Limb (tissue), 2 donors: ENCODE measurements around the gene GALNT18.

Experiments
- DNase-seq, 2 donors: peaks; one replicate each; pipeline ENCODE4 v3.0.0-alpha.2; 2016; ENCODE audit errors: extremely low spot score in 2 of 2

The GALNT18 gene

DNA sequence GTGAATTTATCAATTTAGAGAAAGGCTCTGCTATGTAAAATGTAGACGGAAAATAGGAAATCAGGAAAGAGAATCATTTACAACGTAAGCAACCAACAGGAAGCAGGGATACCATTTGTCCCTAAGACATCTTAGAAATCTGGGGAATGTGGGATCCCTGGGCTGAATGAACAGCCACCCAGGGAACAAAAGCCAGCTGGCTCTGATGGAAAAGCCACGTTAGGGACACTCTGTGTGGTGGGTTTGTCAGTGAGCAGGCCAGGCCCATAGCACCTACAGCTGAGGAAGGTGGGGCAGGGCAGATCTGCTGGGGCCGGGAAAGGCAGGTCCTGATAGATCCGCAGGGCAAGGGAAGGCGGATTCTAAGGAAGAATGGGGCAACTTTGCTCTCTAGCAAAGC is 181.7 kb downstream of the GALNT18 start:
- no peak for DNase-seq

DNA sequence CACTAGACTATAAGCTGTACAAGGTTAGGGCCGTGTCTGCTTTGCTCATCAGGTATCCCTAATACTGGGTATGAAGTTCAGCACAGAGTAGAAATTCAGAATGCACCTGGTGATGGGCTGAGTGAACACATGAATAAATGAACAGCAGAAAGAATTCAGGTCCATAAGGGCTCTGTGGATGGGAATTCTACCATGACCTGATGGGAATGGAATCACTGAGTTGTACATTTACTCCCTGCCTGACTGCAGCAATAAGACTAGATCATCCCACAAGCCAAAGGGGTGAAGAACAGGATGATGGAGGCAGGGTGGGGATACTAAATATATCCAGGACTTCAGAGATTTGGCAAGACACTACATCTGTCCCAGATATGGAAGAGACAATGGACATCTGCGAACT is 182.2 kb downstream of the GALNT18 start:
- DNase-seq, result no peak

GRCh38 chr11:11436715-11437313 is 185.0 kb downstream of the GALNT18 start:
- DNase-seq, result no peak

GRCh38 chr11:11435635-11436034 is 186.2 kb downstream of the GALNT18 start:
- no peak for DNase-seq

GRCh38 chr11:11433960-11434359 is 187.8 kb downstream of the GALNT18 start:
- no peak for DNase-seq

GRCh38 chr11:11432621-11433319 is 189.0 kb downstream of the GALNT18 start:
- DNase-seq, result no peak

- DNase-seq, result no peak
Measured at GRCh38 chr11:11430431-11430830, 191.4 kb downstream of the GALNT18 start.

DNA sequence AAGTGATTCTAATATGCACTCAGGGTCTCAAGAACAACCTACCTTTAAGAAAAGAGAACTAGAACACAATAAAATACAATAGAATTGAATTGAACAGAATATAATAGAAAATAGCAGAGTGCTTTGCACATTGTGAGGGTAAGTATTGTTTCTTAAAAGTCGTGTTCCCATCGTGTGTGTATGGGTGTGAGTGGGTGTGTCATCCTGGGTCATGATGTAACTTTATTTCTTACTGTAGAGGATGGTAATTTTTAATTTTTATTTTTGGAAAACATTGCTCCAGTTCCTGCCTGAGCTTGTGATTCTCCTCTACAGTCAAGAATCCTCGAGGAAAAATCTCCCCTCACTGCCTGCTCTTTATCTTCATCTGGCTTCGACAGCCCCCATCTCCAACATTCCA is 193.1 kb downstream of the GALNT18 start:
- no peak for DNase-seq

- DNase-seq, result peak; percentile 46 to 48
Measured at GRCh38 chr11:11427542-11427941, 194.3 kb downstream of the GALNT18 start.

GRCh38 chr11:11427140-11427539 is 194.7 kb downstream of the GALNT18 start:
- no peak for DNase-seq

GRCh38 chr11:11426226-11426952 is 195.4 kb downstream of the GALNT18 start:
- DNase-seq, result no peak

DNA sequence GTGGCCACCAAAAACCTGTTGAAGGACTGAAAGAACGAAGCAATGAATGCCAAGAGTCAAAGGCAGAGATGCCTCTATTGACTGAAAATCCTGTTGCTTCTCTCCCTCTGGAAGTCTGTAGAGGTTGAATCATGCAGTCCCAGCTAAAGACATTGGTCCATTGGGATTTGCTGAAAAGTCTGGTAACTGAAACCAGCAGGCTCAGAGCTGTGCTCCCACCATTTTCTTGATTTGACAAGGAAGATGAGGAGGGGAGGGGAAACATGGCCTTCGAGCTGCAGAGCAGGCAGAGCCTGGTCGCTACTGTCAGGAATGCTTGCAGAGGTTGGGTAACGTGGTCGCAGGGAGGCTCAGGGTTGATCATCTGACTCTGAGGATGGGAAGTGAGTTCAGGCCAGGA is 196.0 kb downstream of the GALNT18 start:
- DNase-seq, result no peak

DNA sequence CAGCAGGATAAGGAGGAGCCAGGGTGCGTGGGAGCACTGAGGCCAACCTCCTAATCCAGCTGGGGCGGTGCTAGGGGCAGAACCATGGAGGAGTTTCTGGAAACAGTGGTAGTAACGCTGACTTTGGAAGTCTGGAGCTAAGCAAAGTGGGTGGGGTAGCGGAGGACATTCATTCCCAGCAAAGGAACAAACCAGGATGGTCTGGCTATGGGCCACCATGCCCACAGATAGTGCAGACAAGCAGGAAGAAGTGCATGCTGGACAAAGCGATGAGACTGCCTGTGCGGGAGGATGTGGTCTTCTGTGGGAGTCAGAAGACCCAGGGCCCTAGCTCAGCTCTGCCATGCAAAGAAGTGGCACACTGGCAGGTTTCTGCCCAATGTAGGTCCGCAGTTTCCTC is 197.1 kb downstream of the GALNT18 start:
- DNase-seq, result no peak

- no peak for DNase-seq
Measured at GRCh38 chr11:11422411-11423128, 199.2 kb downstream of the GALNT18 start.

GRCh38 chr11:11421509-11421908 is 200.3 kb downstream of the GALNT18 start:
- no peak for DNase-seq

DNA sequence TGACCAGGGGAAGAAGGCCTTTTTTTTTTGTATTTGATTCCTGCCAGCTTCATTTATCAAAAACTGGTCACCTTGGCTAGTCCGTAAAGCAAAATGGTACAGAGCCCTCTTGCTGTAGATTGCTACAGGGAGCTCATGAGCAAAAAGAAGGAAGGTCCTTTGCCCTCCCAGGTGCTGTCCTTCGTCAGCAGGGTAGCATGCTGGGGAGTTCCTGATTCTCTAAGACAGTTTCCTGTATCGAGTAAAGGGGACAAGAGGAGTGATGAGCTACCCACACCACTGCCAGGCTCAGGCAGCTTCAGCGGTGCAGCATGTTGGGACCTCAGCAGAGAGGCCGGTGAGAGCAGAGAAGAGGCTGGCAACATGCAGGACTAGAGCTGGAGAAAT is 200.9 kb downstream of the GALNT18 start:
- no peak for DNase-seq

DNA sequence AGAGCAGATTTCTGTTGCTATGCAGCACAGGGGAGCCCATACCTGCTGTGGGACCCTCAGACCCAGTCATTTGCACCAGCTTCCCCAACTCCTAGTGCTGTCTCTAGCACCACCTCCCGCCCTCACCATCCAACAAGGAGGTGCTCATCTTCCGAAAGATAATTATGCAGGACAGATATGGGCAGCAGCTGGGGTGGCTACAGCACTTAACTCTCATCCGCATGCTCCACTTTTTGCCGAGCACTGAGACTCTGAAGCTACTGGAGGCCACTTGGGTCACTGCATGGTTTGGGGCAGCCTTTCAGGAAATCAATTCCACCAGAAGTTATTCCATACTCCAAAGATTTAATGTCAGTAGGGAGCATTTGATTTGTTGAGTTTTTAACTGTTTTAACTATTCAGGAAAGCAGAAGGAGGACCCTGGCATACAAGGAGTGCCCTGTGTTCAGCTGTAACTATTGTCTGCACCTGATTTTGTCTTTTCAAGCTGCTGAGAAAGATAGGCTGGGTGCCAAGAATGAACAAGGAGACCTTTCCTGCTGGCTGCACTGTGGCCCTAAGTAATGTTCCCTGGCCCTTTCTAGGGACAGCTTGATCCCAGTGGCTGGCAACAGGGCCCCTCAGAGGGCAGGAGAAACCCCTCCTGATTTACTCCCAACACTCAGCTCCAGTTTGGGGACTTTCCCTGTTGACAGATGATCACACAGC is 201.5 kb downstream of the GALNT18 start:
- no peak for DNase-seq

GRCh38 chr11:11419747-11420146 is 202.1 kb downstream of the GALNT18 start:
- no peak for DNase-seq

DNA sequence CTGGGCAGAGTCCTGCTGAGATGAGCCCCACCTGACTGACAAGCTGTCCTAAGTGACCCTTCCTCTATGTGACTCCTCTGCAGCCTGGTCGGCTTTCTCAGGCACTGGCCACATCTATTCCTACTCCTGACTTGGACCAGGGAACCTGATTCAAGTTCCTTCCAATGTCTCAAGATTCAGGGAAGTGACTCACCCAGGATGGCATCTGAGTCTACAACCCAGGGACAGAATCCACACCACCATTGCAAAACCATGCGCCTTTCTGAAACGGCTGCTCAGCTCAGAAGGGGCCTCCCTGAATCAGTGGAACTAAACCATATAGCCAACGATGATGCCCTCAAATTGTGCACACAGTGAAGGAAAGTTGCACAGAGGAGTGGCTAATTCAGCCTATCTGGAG is 204.9 kb downstream of the GALNT18 start:
- DNase-seq, result no peak

DNA sequence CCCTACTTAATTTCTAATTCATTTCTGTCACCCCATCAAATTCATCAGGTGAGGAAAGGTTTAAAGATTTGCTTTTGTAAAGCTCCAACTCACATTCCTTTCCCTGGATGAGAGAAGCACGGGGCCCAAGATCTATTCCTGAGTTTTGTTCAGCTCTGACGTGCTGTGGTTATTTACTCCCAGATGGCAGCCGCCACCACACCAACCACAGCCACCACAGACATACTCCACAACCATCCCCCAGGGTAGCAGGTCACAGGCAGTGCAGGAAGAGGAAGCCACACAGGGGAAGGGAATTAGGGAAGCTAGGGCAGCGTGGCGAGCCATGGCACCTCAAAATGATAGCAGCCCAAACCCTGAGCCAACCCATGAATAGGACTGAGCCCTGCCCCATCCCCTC is 205.3 kb downstream of the GALNT18 start:
- DNase-seq, result no peak

DNA sequence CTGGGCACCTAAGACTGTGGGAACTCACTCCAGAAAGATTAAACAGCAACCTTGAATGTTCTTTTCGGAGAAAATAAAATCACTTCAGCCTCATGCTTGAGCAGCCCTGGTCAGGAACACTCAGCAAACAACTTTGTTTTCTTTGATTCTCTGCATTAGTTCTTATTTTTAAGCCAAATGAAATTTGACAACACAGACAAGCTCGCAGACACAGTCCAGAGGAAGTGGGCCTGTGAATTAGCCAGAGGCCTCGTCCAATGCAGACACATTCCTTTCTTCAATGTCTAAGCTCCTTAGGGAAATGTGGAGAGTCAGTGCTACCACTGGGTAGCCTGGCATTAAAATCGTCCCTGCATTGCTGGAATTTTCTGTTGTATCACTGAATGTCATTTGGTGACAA is 205.9 kb downstream of the GALNT18 start:
- no peak for DNase-seq

DNA sequence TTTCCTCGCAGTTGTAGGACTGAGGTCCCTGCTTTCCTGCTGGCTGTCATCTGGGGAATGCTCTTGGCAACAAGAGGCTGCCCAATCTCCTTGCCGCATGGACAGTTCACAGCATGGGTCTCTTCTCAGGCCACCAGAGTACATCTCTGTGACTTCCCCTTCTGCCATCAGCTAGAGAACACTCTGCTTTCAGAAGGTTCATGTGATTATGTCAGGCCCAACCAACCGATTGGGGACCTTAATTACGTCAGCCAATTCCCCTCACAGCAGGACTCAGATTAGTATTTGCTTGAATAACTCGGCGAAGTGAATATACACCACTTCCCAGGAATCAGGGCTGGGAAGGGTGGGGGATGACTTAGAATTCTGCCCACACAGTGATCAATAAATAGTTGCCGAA is 206.8 kb downstream of the GALNT18 start:
- DNase-seq, result no peak
